Astrocyte of the spinal cord (primary cell): Measurements from ENCODE around the gene SREBF2.
"Not testable (repeated sequence)": the region's sequence is repeated elsewhere in the genome, so short reads cannot be mapped to it uniquely, and the experiment has no call there.

Experiments
- DNase-seq: peaks from one replicate; pipeline ENCODE4 v3.0.0; 2011; ENCODE audit warnings: low read depth, low spot score
- H3K4me3 ChIP-seq: 2 replicates; pipeline ENCODE4 v1.5.1; 2011; ENCODE audit warnings: low read depth, mild to moderate bottlenecking, low read length, moderate library complexity
- CTCF ChIP-seq: IDR thresholded peaks from 2 replicates; pipeline ENCODE4 v1.5.1; 2012; ENCODE audit warnings: low read depth, mild to moderate bottlenecking, low read length, inconsistent platforms
- in situ Hi-C: cut with HindIII; loops from 2 replicates; pipeline ENCODE4 v1.10.0; 2017; ENCODE audit warnings: low sequenced_read_pairs

SREBF2 gene

GRCh38 chr22:41831828-41832552, 915 bp upstream of the SREBF2 start:
- DNase-seq: peak; percentile 45
- in situ Hi-C loops: no loop called here
- peak overlapping the region; percentile 68 for H3K4me3 ChIP-seq
- no peak for TF ChIP-seq CTCF

DNA sequence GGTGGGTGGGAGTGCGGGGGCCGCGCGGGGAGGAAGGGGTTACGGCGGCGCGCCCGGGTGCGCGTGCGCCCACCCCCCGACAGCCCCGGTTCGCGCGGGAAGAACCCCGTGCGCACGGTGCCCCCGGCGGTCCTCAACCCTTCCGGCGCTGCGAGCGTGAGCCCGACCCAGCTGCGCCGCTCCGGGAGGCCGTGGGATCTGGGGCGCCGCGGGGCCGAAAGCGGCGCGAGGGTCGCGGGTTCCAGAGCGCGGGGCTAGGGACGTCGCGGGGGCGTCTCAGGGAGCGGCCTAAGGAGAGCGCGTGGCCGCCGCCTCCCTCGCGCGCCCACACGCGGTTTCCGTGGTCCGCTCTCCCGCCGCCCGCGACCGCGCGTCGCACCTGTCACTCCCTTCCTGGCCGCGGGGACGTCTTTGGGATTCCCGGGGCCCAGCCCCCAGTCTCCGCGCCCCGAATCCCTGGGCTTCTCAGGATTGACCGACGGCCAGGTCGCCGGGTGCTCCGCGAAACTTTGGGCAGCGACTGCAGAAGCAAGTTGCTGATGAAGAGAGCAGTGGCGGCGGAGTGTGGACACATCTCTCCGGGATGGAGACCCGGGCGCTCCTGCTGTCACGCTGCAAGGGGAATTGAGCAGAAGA, 582 bp downstream of the SREBF2 start:
- DNase-seq: no peak
- in situ Hi-C loops: no loop called here
- H3K4me3 ChIP-seq: peak overlapping the region; percentile 68
- TF ChIP-seq CTCF: no peak

GRCh38 chr22:41834005-41834944, 1.4 kb downstream of the SREBF2 start:
- in situ Hi-C loops: no loop called here
- no peak for DNase-seq
- peak overlapping the region; percentile 68 for H3K4me3 ChIP-seq
- no peak for TF ChIP-seq CTCF

DNA sequence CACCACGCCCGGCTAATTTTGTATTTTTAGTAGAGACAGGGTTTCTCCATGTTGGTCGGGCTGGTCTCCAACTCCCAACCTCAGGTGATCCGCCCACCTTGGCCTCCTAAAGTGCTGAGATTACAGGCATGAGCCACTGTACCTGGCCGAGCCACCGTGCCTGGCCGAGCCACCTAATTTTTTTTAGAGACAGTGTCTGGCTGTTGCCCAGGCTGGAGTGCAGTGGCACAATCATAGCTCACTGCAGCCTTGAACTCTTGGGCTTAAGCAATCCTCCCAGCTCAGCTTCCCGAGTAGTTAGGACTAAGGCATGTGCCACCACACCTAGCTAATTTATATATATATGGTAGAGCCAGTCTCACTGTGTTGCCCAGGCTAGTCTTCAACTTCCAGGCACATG, 2.6 kb downstream of the SREBF2 start:
- in situ Hi-C loops, DNase-seq: not testable (repeated sequence)

GRCh38 chr22:41836551-41836950, 3.6 kb downstream of the SREBF2 start:
- TF ChIP-seq CTCF: no peak
- H3K4me3 ChIP-seq: no peak overlapping the region
- in situ Hi-C loops: no loop called here
- DNase-seq: no peak

More for the DNA sequence above, 2.6 kb downstream of the SREBF2 start:
- H3K4me3 ChIP-seq: not testable (repeated sequence)

DNA sequence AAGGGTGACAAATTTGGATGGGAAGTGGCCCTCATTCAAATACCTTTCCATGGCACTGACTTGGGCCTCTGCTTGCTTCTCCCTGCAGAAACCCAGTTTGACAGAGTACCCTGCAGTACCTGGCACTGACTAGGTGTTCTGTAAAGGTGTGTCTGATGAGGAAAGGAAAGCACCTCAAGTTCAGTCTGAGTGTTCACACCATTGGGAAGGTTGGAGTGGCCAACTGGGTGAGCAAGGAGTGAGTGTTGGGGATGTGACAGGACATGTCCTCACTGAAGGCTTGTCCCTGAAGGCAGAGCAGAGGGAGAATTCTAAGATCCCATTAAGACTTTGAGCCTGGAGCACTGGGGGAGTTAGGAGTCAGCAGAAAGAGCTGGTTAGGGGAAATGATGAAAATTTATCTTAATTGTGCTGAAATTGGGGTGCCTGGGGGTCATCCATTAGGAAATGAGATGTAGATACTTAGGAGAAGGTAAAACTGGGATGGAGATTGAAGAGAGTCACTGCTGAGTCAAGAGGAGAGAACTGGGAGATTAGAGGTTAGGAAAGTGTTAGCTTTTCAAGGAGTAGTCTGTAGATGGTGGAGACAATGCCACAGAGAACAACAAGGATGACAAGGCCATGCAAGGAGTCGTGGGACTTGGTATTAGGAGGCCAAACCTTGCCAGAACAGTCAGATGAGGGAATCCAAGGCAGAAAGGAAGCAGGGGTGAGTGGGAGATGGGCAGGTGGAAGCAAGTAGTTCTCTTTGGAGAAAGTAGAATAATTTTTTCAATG, 6.1 kb downstream of the SREBF2 start:
- DNase-seq: no peak
- in situ Hi-C loops: no loop called here
- no peak for TF ChIP-seq CTCF
- H3K4me3 ChIP-seq: no peak overlapping the region
